Stimulated activated CD8-positive, alpha-beta memory T cell treated with anti-CD3 and anti-CD28 coated beads, Interleukin-15, amount 100 ng/mL, for 4 hours (primary cell): ENCODE results near the gene MICU1.
"Not testable (repeated sequence)": the region's sequence is repeated elsewhere in the genome, so short reads cannot be mapped to it uniquely, and the experiment has no call there.

ENCODE experiments used
- DNase-seq, 2 donors: peaks; one replicate each; pipeline ENCODE4 v3.0.0-alpha.2; 2020; ENCODE audit warnings: low read depth in 2 of 2

The MICU1 gene

GRCh38 chr10:72445851-72446250, 180.0 kb downstream of the MICU1 start:
- no peak for DNase-seq

DNA sequence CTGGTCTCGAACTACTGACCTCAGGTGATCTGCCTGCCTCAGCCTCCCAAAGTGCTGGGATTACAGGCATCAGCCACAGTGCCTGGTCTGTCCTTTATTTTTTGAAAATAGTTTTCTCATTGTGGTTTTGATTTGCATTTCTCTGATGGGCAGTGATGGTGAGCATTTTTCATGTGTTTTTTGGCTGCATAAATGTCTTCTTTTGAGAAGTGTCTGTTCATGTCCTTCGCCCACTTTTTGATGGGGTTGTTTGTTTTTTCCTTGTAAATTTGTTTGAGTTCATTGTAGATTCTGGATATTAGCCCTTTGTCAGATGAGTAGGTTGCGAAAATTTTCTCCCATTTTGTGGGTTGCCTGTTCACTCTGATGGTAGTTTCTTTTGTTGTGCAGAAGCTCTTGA, 182.9 kb downstream of the MICU1 start:
- DNase-seq, result not testable (repeated sequence)

DNA sequence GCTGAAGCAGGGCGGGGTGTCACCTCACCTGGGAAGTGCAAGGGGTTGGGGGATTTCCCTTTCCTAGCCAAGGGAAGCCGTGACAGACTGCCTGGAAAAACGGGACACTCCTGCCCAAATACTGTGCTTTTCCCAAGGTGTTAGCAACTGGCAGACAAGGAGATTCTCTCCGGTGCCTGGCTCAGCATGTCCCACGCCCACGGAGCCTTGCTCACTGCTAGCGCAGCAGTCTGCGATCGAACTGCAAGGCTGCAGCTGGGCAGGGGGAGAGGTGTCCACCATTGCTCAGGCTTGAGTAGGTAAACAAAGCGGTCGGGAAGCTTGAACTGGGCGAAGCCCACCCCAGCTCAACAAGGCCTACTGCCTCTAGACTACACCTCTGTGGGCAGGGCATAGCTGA, 190.3 kb downstream of the MICU1 start:
- no peak for DNase-seq

DNA sequence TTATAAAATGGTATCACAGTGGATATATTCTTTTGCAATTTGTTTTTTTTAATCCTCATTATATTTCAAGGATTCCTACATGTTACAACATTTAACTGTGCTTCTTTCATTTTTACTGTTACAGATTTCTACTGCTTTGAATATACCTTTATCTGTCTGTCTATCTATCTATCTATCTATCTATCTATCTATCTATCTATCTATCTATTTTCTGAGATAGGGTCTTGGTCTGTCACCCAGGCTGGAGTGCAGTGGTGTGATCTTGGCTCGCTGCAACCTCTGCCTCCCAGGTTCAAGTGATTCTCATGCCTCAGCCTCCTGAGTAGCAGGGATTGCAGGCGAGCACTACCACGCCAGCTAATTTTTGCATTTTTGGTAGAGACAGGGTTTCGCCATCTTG, 194.9 kb downstream of the MICU1 start:
- not testable (repeated sequence) for DNase-seq

GRCh38 chr10:72429931-72430330, 195.9 kb downstream of the MICU1 start:
- DNase-seq, result no peak

GRCh38 chr10:72426986-72427385, 198.9 kb downstream of the MICU1 start:
- DNase-seq, result no peak

DNA sequence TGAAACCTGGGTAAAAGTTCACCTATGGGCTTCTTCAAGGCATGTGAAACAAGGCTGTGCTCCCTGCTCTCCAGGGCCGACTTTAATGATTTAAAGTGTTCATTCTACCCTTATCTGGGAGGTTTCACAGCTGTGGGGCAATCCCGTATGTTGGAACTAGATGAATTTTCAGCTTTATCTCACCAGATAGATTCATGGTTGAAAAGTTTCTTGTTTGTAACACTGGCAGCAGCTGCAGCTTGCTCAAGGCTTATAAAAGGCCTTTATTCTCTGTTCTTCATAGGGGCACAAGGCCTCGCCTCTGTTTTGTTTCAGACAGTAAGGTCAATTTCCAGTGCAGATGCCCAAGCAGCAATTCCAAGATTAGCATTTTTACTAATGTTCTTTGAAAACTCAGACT, 200.7 kb downstream of the MICU1 start:
- no peak for DNase-seq

GRCh38 chr10:72424561-72424960, 201.3 kb downstream of the MICU1 start:
- no peak for DNase-seq

DNA sequence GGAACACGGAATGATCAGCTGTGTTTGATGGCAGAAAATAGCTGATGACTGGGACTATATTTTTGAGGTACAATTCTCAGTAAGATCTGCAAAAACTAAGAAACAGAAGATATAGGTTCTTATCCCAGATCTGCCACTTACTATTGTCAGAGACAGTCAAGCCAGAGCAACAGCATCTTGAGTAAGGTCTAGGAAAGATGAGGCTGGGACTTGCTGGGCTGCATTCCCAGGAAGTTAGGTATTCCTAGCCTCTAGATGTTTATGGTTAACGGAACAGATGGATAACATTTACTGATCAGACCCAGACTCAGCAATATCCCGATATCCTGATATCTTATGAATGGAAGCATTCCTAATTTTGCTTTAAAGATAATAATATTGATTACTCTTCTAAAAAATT, 202.5 kb downstream of the MICU1 start:
- no peak for DNase-seq

DNA sequence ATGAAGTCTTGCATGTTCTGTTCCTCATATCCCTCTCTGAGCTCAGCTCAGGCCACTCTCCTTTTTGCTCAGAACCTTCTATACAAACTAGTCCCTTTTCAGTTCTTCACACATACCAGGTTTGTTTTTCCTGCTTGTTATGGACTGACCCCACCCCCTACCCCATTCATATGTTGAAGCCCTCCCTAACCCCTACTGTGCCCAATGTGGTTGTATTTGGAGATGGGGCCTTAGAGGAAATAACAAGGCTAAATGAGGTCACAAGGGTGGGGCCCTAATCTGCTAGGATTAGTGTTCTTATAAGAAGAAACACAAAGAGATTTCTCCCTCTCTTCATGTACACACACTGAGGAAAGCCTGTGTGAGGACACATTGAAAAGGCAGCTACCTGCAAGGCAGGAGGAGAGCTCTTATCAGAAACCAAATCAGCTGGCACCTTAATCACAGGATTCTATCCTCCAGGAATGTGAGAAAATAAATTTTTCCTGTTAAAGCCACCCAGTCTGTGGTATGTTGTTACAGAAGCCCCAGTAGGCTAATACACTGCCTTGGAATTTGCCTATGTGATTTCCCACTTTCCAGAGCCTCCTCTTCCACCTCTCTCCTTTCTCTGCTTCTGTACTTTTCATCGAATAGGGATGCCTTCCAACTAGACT, 203.9 kb downstream of the MICU1 start:
- no peak for DNase-seq

- DNase-seq, result no peak
These were observed 206.6 kb downstream of the MICU1 start for GRCh38 chr10:72419241-72419640.

- no peak for DNase-seq
These were observed 207.2 kb downstream of the MICU1 start for GRCh38 chr10:72418679-72419078.

DNA sequence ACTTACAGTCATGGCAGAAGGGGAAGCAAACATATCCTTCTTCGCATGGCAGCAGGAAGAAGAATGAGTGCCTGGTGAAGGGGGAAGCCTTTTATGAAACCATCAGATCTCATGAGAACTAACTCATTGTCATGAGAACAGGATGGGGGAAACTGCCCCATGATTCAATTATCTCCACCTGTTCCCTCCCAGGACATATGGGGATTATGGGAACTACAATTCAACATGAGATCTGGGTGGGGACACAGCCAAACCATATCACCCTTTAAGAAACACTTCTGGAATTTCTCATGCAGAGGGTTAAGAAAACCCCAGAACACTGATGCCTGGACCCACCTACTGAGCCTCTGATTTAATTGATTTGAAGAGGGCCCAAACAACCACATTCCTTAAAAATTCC, 207.9 kb downstream of the MICU1 start:
- DNase-seq, result no peak

- no peak for DNase-seq
These were observed 209.2 kb downstream of the MICU1 start for GRCh38 chr10:72416661-72417060.

DNA sequence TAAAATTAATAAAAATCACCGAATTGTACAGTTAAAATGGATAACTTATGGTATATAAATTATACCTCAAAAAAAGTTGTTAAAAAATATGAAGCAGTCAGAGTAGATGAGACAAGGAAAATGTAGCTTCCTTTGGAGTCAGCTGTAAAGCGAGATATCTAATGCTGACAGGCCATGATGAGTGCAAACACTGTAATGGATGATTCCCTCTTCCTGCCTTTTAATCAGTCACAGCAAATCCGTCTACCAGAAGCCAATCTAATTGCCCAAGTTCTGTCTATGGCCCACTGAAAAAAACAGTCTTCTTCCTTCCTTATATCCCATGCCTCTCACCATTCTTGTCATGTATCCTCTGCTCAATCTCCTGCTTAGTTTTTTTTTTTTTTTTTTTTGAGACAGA, 211.2 kb downstream of the MICU1 start:
- DNase-seq, result no peak

GRCh38 chr10:72409167-72409566, 216.7 kb downstream of the MICU1 start:
- no peak for DNase-seq

- no peak for DNase-seq
These were observed 217.8 kb downstream of the MICU1 start for GRCh38 chr10:72407927-72408600.

GRCh38 chr10:72407471-72407870, 218.4 kb downstream of the MICU1 start:
- DNase-seq, result no peak

DNA sequence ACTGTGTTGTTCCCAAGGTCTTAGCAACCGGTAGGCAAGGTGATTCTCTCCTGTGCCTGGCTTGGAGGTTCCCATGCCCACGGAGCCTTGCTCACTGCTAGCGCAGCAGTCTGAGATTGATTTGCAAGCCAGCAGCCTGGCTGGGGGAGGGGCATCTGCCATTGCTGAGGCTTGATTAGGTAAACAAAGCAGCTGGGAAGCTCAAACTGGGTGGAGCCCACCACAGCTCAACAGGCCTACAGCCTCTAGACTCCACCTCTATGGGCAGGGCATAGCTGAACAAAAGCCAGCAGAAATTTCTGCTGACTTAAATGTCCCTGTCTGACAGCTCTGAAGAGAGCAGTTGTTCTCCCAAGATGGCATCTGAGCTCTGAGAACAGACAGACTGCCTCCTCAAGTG, 230.3 kb downstream of the MICU1 start:
- not testable (repeated sequence) for DNase-seq

DNA sequence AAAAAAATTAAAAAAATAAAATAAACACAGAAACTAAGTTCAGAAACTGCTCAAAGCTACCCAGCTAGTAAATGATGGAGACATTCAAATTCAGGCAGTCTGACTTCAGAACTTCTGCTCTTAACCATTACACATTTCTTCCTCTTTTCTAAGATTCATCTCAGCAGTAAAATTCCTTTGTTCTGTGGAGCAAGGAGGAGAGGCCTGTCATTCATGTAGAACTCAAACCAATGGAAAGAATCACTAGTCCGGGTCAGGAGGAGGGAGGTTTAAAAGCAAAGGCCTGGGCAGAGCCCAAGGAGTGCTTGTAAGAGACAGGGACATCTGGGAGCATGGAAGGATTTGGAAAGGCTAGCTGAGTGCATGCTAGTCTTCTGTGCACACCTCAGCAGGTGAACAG, 233.3 kb downstream of the MICU1 start:
- DNase-seq, result no peak

GRCh38 chr10:72390764-72391163, 235.1 kb downstream of the MICU1 start:
- no peak for DNase-seq

- DNase-seq, result no peak
These were observed 236.2 kb downstream of the MICU1 start for GRCh38 chr10:72389716-72390115.

DNA sequence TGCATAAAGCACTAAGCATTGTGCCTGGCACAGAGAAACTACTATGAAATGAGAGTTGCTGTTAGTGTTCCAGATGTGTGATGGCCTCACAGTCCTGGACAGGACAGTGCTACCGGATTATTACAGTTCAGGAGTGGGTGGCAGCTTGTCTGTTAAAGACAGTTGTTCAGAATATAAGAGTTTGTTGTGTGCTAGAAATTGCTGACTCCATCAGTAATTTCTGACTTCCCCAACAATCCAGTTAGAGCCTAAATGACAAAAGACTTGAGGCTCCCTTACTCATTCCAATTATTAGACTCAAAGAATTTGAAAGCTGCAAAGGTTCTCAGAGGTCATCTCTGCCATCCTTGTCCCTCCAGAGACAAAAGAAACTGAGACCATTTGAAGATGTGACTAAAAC, 236.9 kb downstream of the MICU1 start:
- no peak for DNase-seq

GRCh38 chr10:72388062-72388461, 237.8 kb downstream of the MICU1 start:
- DNase-seq, result no peak
